ENCODE measurements around the gene CLINT1. TPM values are rescaled to one million over a fixed set of nuclear protein-coding genes. Genes with fewer than 3 reads are reported as not detected.
A peak's percentile ranks its signal among the peaks of the same experiment; 100 is the strongest.
"Not testable (repeated sequence)": the region's sequence is repeated elsewhere in the genome, so short reads cannot be mapped to it uniquely, and the experiment has no call there.

The CLINT1 gene
- total and polyA plus RNA-seq, 2 of the 13 experiments (the other 11 are each of a cell fraction or from before 2014, with no cell fraction given): 64.0 to 104 TPM

- TF ChIP-seq ZBTB37 (CRISPR knock-in tag; IDR thresholded peaks at IDR 0.05): no peak
Measured at GRCh38 chr5:157855404-157855994, 3.4 kb downstream of the CLINT1 start (continued).

GRCh38 chr5:157853365-157853764 is 5.6 kb downstream of the CLINT1 start:
- H3K27me3 ChIP-seq (ENCODE audit: control insufficient read depth in 1 of 2, insufficient read depth in 2 of 2, low read length in 2 of 2); H2AFZ ChIP-seq (ENCODE audit: low read length); intact Hi-C loops (cut with micrococcal nuclease; ENCODE audit: unreplicated experiment); H3K9ac ChIP-seq (ENCODE audit: insufficient read depth, low read depth, low read length); BruUV-seq (replicated peaks); H3K4me3 ChIP-seq (replicated peaks in 1 of 3; ENCODE audit: insufficient read depth in 1 of 3, low read depth in 2 of 3, low read length in 3 of 3); POLR2A ChIA-PET; FAIRE-seq; in situ Hi-C loops (cut with HindIII; ENCODE audit: extremely low pct_ligation_motif_present, low pct_unique_long_range_greater_than_20kb); H3K4me2 ChIP-seq (ENCODE audit: low read depth, low read length); H3K27ac ChIP-seq (ENCODE audit: extremely low read length, insufficient read depth, low read length); CTCF ChIA-PET (ENCODE audit: low intra/inter-chr PET ratio, low total read pairs); DNase-seq (ENCODE audit: low spot score); H3K36me3 ChIP-seq (replicated peaks in 1 of 2; ENCODE audit: control insufficient read depth in 1 of 2, insufficient read depth in 2 of 2, low read length in 2 of 2); ATAC-seq; H3K9me3 ChIP-seq (ENCODE audit: low read length): not testable (repeated sequence)
- H3K4me1 ChIP-seq (ENCODE audit: insufficient read depth, low read length): peaks cover 48% of the 10 kb centered on the region
- peaks cover 28% of the 10 kb centered on the region for H4K20me1 ChIP-seq (ENCODE audit: insufficient read depth, low read length)
- H3K79me2 ChIP-seq (ENCODE audit: insufficient read depth, low read length): peaks cover 93% of the 10 kb centered on the region
- 96% methylated on average over 6 of the region's 9 CpGs for WGBS (ENCODE audit: low lambda C conversion rate)

GRCh38 chr5:157845914-157846598 is 12.9 kb downstream of the CLINT1 start:
- 53% methylated on average over 3 of the region's 3 CpGs for WGBS (ENCODE audit: low lambda C conversion rate)
- Histone ChIP-seq H3K4me1 (ENCODE audit: insufficient read depth, low read length) (peaks cover 34% of the 10 kb centered on the region), H3K9me3 (ENCODE audit: low read length) (no peaks in the 10 kb centered on the region), H3K4me3 (replicated peaks in 1 of 3; ENCODE audit: insufficient read depth in 1 of 3, low read depth in 2 of 3, low read length in 3 of 3) (peak overlapping the region in 1 of 3 experiments; percentile 15; a peak in 1 of 6 replicates), H4K20me1 (ENCODE audit: insufficient read depth, low read length) (peaks cover 17% of the 10 kb centered on the region), H3K4me2 (ENCODE audit: low read depth, low read length) (peak overlapping the region; percentile 49), H2AFZ (ENCODE audit: low read length) (no peak overlapping the region), H3K9ac (ENCODE audit: insufficient read depth, low read depth, low read length) (no peak overlapping the region), H3K36me3 (replicated peaks in 1 of 2; ENCODE audit: control insufficient read depth in 1 of 2, insufficient read depth in 2 of 2, low read length in 2 of 2) (peaks cover 3 to 11% of the 10 kb centered on the region in 2 experiments; a peak in 3 of 5 replicates), H3K79me2 (ENCODE audit: insufficient read depth, low read length) (peaks cover 59% of the 10 kb centered on the region), H3K27me3 (ENCODE audit: control insufficient read depth in 1 of 2, insufficient read depth in 2 of 2, low read length in 2 of 2) (no peaks in the 10 kb centered on the region), H3K27ac (ENCODE audit: extremely low read length, insufficient read depth, low read length) (peak overlapping the region; percentile 29)
- ChIA-PET CTCF (ENCODE audit: low intra/inter-chr PET ratio, low total read pairs) (no interaction called here), POLR2A (interaction anchor here (1.2 to 2.0 kb wide), 2 partner anchors 8 to 13 kb away, joined by 3 to 12 read pairs; partner anchors contain the start of gene CLINT1)
- in situ Hi-C loops (cut with HindIII; ENCODE audit: extremely low pct_ligation_motif_present, low pct_unique_long_range_greater_than_20kb) (no loop called here), intact Hi-C loops (cut with micrococcal nuclease; ENCODE audit: unreplicated experiment) (no loop called here)
- no TSS peak for BruUV-seq (replicated peaks)
- FAIRE-seq (peak; percentile 47), ATAC-seq (peak; percentile 98), DNase-seq (ENCODE audit: low spot score) (peak; percentile 63)
- peak; percentile 76; the same call in 1 of the 2 replicates for TF ChIP-seq ARID3A (IDR thresholded peaks at IDR 0.05; ENCODE audit: low read depth, low read length)
- TF ChIP-seq SALL1 (CRISPR knock-in tag; IDR thresholded peaks at IDR 0.05): 0 out of 2 replicates have a peak, but pooled peaks have one; percentile 22
- TF ChIP-seq MLX (CRISPR knock-in tag; IDR thresholded peaks at IDR 0.05): no peak
- no peak for TF ChIP-seq POLR2G (IDR thresholded peaks at IDR 0.05; ENCODE audit: low read depth, low read length)
- peak; percentile 59 for TF ChIP-seq NR2F6 (IDR thresholded peaks at IDR 0.05)
- TF ChIP-seq NR2F6 (CRISPR knock-in tag; IDR thresholded peaks at IDR 0.05): peak; percentile 50
- peak; percentile 34; the same call in 1 of the 2 replicates for TF ChIP-seq ZMYM4 (CRISPR knock-in tag; IDR thresholded peaks at IDR 0.05)
- no peak for TF ChIP-seq MXD3 (CRISPR knock-in tag; IDR thresholded peaks at IDR 0.05)
- TF ChIP-seq FOXA1 (IDR thresholded peaks at IDR 0.05): no peak
- TF ChIP-seq FOXA1 (CRISPR knock-in tag; IDR thresholded peaks at IDR 0.05): peak; percentile 56
- TF ChIP-seq MIXL1 (CRISPR knock-in tag; IDR thresholded peaks at IDR 0.05): peak; percentile 72; the same call in 1 of the 2 replicates

Data from HepG2 (cell line).